Erythroblast (primary cell): ENCODE results near the gene VWCE.
"Not testable (repeated sequence)": the region's sequence is repeated elsewhere in the genome, so short reads cannot be mapped to it uniquely, and the experiment has no call there.

Experiments
- DNase-seq, 2 experiments: peaks; one replicate each; lab custom pipeline; 2025; lab: John Stamatoyannopoulos, UW

The VWCE gene

GRCh38 chr11:61237130-61237529 is 58.0 kb downstream of the VWCE start:
- not testable (repeated sequence) for DNase-seq

GRCh38 chr11:61232548-61233145 is 62.5 kb downstream of the VWCE start:
- not testable (repeated sequence) for DNase-seq

- DNase-seq, result not testable (repeated sequence)
Observed at GRCh38 chr11:61231585-61231984, 63.5 kb downstream of the VWCE start.

- DNase-seq, result not testable (repeated sequence)
Observed at GRCh38 chr11:61231033-61231432, 64.1 kb downstream of the VWCE start.

GRCh38 chr11:61229458-61229857 is 65.7 kb downstream of the VWCE start:
- DNase-seq, result not testable (repeated sequence)

- DNase-seq, result not testable (repeated sequence)
Observed at GRCh38 chr11:61226457-61227137, 68.5 kb downstream of the VWCE start.

- DNase-seq, result not testable (repeated sequence)
Observed at GRCh38 chr11:61222692-61223091, 72.4 kb downstream of the VWCE start.

GRCh38 chr11:61222047-61222446 is 73.1 kb downstream of the VWCE start, which contains the start of gene PGA4:
PGA4 (plus strand) TSS chr11:61222347; CDS start chr11:61222401, 54 bp downstream.
- not testable (repeated sequence) for DNase-seq

GRCh38 chr11:61219016-61219415 is 76.1 kb downstream of the VWCE start:
- DNase-seq, result not testable (repeated sequence)

- not testable (repeated sequence) for DNase-seq
Observed at GRCh38 chr11:61218306-61218705, 76.8 kb downstream of the VWCE start.

GRCh38 chr11:61213711-61214324 is 81.3 kb downstream of the VWCE start:
- DNase-seq, result not testable (repeated sequence)

GRCh38 chr11:61212202-61212601 is 82.9 kb downstream of the VWCE start:
- not testable (repeated sequence) for DNase-seq

GRCh38 chr11:61211327-61211952 is 83.7 kb downstream of the VWCE start:
- not testable (repeated sequence) for DNase-seq

GRCh38 chr11:61210629-61211028 is 84.5 kb downstream of the VWCE start:
- DNase-seq, result not testable (repeated sequence)
